Measurements from ENCODE around the gene TRMT2A.
A peak's percentile ranks its signal among the peaks of the same experiment; 100 is the strongest.
"Not testable (repeated sequence)": the region's sequence is repeated elsewhere in the genome, so short reads cannot be mapped to it uniquely, and the experiment has no call there.

TRMT2A gene

GRCh38 chr22:20084547-20085413 lies 32.2 kb downstream of the TRMT2A start:
- DNase-seq = no peak

- no peak for DNase-seq
These were observed 33.0 kb downstream of the TRMT2A start for GRCh38 chr22:20083891-20084546.

DNA sequence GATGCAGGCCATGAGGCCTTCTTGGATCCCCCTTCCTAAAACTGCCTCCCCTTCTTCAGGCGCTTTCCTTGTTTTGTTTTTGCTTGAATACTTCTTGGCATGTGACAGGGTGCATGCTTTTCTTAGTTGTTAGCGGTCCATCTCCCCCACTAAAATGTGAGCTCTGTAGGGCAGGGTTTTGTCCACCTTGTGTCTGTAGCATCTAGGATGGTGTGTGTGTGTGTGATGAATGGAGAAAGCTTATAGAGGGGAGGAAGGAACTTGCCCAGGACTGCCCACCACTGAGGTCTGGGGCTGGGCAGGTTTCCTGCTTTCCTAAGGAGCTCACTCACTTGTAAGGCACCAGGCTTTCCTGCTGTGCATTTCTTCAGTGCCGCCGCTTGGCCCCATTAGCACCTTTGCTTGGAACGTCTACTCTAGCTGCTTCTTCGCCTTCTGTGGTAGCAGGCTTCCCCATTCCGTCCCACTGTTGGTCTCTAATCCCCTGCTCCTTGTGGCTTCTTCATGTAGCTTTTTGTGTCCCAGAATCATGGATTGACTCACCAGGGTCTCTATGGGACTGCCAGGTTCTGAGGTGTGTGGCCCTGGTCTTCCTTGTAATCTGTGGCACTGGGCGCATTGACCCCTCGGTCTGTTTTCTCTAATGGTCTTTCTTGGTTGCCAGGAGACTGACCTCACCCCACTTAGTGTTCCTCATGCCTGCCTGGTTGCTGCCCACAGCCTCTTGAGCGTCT lies 33.7 kb downstream of the TRMT2A start:
- no peak for DNase-seq

- no peak for DNase-seq
These were observed 36.0 kb downstream of the TRMT2A start for GRCh38 chr22:20080776-20081654.

DNA sequence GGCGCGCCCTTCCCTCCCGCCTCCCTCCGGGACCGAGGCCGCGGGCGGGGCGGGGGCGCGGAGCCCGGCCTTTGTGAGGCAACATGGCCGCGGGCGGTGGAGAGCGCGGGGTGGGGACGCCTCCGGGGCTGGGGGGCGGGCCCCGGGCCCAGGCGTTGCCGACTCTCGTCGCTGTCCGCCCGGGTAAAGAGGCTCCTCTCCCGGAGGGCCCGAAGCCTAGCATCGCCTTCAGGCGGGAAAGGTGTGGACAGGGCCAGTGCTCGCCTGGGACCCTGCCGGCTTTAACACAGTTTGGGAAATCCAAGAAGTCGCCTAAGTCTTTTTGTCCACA lies 36.6 kb downstream of the TRMT2A start:
- no peak for DNase-seq

DNA sequence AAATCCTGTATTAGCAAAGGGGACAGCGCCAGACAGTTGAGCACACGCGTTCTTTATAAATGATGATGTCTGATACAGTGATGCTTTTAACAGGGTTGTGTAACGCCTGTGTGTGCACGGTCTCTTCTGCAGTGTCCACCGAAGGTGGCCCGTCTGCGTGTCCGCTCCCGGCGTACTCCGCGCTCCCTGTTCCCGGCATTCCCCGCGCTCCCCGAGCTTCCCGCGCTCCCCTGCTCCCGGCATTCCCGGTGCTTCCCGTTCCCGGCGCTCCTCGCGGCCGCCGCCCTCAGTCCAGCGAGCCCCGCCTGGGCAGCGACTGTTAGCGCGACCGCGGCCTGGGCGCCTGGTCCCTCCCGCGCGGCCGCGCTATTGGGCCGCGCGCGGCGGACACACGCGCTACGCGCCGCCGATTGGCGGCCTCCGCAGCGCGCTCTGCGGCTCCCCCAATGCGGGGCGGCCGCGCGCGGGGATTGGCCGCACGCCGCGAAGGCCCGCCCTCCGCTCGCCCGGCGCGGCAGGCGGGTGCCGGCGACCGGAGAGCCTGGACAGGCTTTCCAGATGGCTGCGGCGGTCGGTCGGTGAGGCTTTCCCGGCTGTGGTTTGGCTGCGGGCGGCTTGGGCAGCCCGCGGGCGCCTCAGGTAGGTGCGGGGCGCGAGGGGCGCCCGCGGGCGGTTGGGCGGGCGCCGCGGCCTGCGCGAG lies 37.1 kb downstream of the TRMT2A start, which contains the start of gene DGCR8:
Gene DGCR8 (plus strand): TSS at position 497 of the 700 bp plus-strand sequence. CDS start 5,723 bp downstream, outside the sequence.
- peak; percentile 69 for DNase-seq

DNA sequence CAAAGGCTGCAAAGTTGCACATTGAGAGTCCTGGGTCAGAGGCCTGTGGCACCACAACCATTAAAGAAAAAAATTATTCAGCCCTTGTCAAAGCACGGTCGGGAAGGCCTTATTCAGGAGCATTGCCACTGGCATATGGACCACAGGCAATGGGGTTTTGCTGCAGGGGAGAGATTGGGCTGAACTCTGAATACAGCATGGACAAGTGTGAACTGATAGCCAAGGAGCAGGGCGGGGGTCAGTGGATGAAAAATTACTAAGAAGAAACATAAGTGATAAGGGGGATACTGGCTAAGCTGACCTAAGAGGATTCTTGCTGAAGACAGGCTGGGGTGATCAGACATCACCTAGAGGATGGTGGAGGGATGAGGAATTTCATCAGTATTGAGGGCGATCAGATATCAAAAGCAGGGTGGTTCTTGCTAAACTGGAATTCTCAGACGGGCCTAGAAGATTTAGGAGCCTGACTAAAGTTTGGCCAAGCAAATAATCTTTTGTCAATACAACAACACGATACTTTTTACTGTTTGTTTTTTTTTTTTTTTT lies 40.3 kb downstream of the TRMT2A start:
- DNase-seq = no peak

- DNase-seq = no peak
These were observed 45.5 kb downstream of the TRMT2A start for GRCh38 chr22:20071524-20071972.

DNA sequence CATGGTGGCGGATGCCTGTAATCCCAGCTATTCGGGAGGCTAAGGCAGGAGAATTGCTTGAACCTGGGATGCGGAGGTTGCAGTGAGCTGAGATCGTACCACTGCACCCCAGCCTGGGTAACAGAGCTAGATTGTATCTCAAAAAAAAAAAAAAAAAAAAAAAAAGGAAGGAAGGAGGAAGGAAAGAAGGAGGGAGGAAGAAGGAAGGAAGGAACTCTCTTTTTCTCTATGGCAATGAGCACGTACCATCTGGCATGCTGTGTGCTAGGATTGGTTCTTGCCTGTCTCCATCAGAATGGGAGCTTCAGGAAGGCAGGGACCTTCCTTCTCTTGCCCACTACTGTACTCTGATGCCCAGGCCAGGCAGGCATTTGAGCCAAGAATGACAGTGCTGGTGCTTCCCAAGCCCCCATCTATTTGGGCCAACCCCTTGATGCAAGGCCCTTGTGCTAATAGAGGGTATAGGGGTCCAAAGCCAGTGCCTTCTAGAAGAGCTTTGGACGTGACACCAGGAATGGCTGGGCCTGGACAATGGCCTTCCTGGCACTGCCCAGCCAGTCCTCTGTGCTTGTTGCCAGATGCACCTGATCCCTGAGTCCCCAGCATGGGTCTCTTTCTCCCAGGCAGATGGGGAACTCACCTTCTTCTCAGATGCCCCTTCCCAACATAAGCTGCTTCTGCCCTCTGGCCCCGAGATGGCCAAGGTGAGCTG lies 47.5 kb downstream of the TRMT2A start:
- DNase-seq = no peak

DNA sequence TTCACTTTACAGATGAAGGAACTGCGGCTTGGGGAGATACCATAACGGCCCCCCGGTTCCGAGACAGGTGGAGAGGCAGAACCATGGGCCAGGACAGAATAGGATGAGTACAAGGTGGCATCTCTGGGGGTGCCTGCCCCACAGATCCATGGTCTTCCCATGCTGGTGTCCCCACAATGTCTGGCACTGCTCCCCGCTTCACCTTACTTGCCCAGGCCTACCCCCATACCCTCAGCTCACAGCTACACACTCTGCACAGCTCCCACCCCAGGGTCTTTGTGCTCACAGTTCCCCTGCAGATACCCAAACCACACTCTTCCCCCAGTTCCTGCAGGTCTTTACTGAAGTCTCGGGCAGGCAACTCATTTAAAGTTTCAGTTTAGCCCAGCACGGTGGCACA lies 48.4 kb downstream of the TRMT2A start:
- DNase-seq = no peak

GRCh38 chr22:20067384-20067682 lies 49.7 kb downstream of the TRMT2A start:
- DNase-seq = not testable (repeated sequence)

- no peak for DNase-seq
These were observed 50.2 kb downstream of the TRMT2A start for GRCh38 chr22:20066617-20067383.

DNA sequence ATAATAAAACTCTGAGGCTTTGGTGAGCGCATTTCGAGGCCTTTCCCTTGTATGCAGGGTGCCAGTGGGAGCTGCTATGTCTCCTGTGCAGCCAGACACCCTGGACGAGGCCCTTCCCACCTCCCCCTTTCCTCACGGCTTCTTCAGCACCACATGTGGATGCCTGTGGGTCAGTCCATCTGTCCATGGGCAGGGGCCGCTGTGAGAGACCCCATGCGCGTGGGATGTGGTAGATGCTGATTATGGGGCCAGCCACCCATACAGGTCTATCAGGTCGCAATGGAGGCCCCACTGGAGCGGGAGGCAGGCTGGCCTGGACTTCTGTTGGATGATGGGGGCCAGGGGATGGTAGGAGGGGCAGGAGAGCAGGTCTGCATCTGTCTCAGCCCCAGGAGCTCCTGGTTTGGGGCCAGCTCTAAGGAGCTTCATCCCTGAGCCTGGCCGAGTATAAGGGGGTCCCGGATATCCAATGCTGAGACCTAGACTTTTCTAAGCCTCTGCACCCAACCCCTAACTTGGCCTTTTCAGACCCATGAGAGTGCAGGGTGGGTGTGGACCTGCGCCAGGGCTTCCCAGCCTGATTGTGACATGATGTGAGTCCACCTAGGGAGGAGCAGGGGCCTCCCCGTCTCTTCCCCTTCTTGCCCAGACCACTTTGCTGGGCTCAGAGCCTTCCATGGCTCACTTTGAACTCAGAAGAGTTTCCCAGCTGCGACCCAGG lies 51.0 kb downstream of the TRMT2A start:
- no peak for DNase-seq

GRCh38 chr22:20064545-20065262 lies 52.3 kb downstream of the TRMT2A start:
- DNase-seq = no peak

- no peak for DNase-seq
These were observed 52.9 kb downstream of the TRMT2A start for GRCh38 chr22:20064140-20064480.

DNA sequence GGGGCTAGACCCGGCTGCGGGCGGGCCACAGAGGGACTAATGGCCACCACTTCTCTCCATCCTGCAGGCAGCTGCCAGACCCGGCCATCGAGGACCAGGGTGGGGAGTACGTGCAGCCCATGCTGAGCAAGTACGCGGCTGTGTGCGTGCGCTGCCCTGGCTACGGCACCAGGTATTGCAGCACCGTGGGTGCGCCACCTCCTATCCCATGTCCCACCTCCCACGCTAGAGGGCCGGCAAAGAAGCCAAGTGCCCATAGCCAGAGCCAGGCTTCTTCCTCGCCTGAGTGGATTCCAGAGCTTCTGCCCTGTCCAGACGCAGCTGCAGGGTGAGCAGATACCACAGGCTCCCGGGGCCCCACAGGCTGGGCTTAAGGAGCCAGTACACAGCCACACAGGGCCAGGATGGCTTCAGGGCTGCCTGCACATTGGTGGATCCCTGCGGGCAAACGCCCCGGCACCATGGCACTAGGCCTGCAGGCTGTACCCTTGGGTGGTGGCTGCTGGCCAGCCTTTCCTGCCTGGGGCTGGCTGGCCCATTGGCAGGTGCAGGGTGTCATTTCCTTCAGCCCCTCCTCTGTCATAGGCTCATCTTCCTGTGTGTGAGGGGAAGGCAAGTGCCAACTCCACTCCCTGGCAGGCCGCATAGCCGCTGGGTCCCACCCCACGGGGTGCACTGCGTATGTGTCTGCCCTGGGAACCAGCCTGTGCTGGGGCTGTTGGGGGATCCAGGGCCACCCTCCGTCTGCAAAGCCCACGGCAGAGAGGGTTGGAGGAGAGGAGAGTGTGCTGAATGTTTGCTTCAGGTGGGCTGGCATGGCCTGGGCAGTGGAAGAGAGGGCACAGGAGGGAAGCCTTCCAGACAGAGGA lies 53.5 kb downstream of the TRMT2A start:
- no peak for DNase-seq

GRCh38 chr22:20062766-20063083 lies 54.3 kb downstream of the TRMT2A start:
- DNase-seq = no peak
